Right lobe of liver (tissue), 4 donors: ENCODE results near the gene ZNF418.

ENCODE experiments used
- CTCF ChIP-seq, 4 donors: fragments of 200-600 bp in 3 of 4; fragments of 450-650 bp in 1 of 4; IDR thresholded peaks; one replicate each; pipeline versions ENCODE4 v1.5.1 to v1.8.0; 2016 to 2022; ENCODE audit warnings: antibody characterized with exemption in 4 of 4, mild to moderate bottlenecking in 2 of 4
- POLR2A ChIP-seq: fragments of 450-650 bp; IDR thresholded peaks from one replicate; pipeline ENCODE4 v1.6.1; 2017; ENCODE audit warnings: antibody characterized with exemption, mild to moderate bottlenecking
- donor health status: DM: no; HTN: no; CAD: no.
- donor health status: DM: no; HTN: no; CAD: no.
- donor health status: DM: no; HTN: yes; CAD: no.

- TF ChIP-seq CTCF (IDR thresholded peaks at IDR 0.05) (no peak), POLR2A (no peak)
Measured at GRCh38 chr19:57946316-57946715, 11.1 kb upstream of the ZNF418 start.
